Measurements from ENCODE around the gene LSM4. TPM values are rescaled to one million over a fixed set of nuclear protein-coding genes. Genes with fewer than 3 reads are reported as not detected.
A peak's percentile ranks its signal among the peaks of the same experiment; 100 is the strongest.
"Not testable (repeated sequence)": the region's sequence is repeated elsewhere in the genome, so short reads cannot be mapped to it uniquely, and the experiment has no call there.

LSM4 gene
- total and polyA plus RNA-seq, 2 of the 13 experiments (the other 11 are each of a cell fraction or from before 2014, with no cell fraction given) = 65.8 to 166 TPM

DNA sequence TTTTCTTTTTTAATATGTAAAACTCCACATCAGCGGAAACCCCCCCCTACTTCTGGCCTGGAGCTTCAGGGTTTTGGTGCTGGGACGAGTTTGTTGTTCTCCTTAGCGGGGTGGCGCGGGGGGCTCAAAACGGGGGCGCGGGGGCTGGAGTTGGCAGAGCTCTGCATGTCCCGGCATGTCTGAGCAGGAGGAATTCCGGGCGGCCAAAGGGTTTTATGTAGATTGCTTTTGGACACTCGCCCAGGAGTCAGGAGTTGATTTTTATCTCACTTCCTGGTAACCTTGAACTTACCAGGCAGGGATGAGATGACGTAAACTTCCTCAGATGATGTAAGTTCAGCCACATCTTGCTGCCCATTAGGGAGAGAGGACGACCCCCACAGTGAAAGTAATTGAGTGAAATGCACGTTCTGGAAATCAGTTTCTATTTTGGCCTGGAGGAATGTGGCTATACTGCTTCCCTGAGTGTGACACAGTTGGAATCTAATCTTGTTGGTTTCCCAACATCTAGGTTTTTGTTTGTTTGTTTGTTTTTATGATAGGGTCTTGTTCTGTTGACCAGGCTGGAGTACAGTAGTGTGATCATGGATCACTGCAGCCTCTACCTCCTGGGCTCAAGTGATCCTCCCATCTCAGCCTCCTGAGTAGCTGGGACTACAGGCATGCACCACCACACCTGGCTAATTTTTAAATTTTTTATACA lies 42.1 kb upstream of the LSM4 start (continued):
- TF ChIP-seq, protein P1, sequence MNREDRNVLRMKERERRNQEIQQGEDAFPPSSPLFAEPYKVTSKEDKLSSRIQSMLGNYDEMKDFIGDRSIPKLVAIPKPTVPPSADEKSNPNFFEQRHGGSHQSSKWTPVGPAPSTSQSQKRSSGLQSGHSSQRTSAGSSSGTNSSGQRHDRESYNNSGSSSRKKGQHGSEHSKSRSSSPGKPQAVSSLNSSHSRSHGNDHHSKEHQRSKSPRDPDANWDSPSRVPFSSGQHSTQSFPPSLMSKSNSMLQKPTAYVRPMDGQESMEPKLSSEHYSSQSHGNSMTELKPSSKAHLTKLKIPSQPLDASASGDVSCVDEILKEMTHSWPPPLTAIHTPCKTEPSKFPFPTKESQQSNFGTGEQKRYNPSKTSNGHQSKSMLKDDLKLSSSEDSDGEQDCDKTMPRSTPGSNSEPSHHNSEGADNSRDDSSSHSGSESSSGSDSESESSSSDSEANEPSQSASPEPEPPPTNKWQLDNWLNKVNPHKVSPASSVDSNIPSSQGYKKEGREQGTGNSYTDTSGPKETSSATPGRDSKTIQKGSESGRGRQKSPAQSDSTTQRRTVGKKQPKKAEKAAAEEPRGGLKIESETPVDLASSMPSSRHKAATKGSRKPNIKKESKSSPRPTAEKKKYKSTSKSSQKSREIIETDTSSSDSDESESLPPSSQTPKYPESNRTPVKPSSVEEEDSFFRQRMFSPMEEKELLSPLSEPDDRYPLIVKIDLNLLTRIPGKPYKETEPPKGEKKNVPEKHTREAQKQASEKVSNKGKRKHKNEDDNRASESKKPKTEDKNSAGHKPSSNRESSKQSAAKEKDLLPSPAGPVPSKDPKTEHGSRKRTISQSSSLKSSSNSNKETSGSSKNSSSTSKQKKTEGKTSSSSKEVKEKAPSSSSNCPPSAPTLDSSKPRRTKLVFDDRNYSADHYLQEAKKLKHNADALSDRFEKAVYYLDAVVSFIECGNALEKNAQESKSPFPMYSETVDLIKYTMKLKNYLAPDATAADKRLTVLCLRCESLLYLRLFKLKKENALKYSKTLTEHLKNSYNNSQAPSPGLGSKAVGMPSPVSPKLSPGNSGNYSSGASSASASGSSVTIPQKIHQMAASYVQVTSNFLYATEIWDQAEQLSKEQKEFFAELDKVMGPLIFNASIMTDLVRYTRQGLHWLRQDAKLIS (CRISPR knock-in tag; IDR thresholded peaks at IDR 0.05) = no peak
- peak; percentile 42; the same call in 1 of the 2 replicates for TF ChIP-seq ESRRA (CRISPR knock-in tag; IDR thresholded peaks at IDR 0.05; ENCODE audit: low read depth)
- TF ChIP-seq, protein P2, sequence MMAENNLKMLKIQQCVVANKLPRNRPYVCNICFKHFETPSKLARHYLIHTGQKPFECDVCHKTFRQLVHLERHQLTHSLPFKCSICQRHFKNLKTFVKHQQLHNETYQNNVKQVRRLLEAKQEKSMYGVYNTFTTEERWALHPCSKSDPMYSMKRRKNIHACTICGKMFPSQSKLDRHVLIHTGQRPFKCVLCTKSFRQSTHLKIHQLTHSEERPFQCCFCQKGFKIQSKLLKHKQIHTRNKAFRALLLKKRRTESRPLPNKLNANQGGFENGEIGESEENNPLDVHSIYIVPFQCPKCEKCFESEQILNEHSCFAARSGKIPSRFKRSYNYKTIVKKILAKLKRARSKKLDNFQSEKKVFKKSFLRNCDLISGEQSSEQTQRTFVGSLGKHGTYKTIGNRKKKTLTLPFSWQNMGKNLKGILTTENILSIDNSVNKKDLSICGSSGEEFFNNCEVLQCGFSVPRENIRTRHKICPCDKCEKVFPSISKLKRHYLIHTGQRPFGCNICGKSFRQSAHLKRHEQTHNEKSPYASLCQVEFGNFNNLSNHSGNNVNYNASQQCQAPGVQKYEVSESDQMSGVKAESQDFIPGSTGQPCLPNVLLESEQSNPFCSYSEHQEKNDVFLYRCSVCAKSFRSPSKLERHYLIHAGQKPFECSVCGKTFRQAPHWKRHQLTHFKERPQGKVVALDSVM (CRISPR knock-in tag; IDR thresholded peaks at IDR 0.05) = peak; percentile 100

DNA sequence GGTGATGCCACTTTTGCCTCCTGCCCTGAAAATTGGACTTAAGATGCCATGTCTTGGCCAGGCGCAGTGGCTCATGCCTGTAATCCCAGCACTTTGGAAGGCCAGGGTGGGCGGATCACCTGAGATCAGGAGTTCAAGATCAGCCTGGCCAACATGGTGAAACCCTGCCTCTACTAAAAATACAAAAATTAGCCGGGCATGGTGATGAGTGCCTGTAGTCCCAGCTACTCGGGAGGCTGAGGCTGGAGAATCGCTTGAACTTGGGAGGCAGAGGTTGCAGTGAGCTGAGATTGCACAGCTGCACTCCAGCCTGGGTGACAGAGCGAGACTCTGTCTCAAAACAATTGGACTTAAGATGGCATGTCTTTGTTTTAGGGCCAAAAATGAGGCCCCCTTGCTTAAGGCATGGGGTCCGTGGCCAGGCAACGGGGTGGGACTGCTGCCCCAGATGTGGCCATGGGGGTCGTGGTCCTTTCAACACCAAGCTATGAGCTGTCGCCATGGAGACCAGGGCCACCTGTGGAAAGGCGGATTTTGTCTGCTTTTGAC lies 41.5 kb upstream of the LSM4 start:
- Histone ChIP-seq H3K4me1 (ENCODE audit: insufficient read depth, low read length) (peaks cover 71% of the 10 kb centered on the region), H3K36me3 (replicated peaks in 1 of 2; ENCODE audit: control insufficient read depth in 1 of 2, insufficient read depth in 2 of 2, low read length in 2 of 2) (peaks cover 12 to 38% of the 10 kb centered on the region in 2 experiments), H3K4me2 (ENCODE audit: low read depth, low read length) (peak overlapping the region; percentile 25; the same call in 1 of the 2 replicates), H3K27ac (ENCODE audit: extremely low read length, insufficient read depth, low read length) (peak overlapping the region; percentile 90), H3K9ac (ENCODE audit: insufficient read depth, low read depth, low read length) (peak overlapping the region; percentile 75)
- H3K9me3 ChIP-seq (ENCODE audit: low read length); H3K27me3 ChIP-seq (ENCODE audit: control insufficient read depth in 1 of 2, insufficient read depth in 2 of 2, low read length in 2 of 2); H4K20me1 ChIP-seq (ENCODE audit: insufficient read depth, low read length); DNase-seq (ENCODE audit: low spot score); H2AFZ ChIP-seq (ENCODE audit: low read length); in situ Hi-C loops (cut with HindIII; ENCODE audit: extremely low pct_ligation_motif_present, low pct_unique_long_range_greater_than_20kb); intact Hi-C loops (cut with micrococcal nuclease; ENCODE audit: unreplicated experiment); CTCF ChIA-PET (ENCODE audit: low intra/inter-chr PET ratio, low total read pairs); FAIRE-seq; H3K79me2 ChIP-seq (ENCODE audit: insufficient read depth, low read length); ATAC-seq; H3K4me3 ChIP-seq (replicated peaks in 1 of 3; ENCODE audit: insufficient read depth in 1 of 3, low read depth in 2 of 3, low read length in 3 of 3): not testable (repeated sequence)
- BruUV-seq (replicated peaks) = TSS peak; percentile 100
- POLR2A ChIA-PET = interaction anchor here (0.5 to 17.4 kb wide), 16 partner anchors 9 to 366 kb away, joined by 3 to 514 read pairs (median 4); partner anchors contain the start of genes GDF15, JUND, LSM4 and MPV17L2
- 64% methylated on average over 9 of the region's 11 CpGs for WGBS (ENCODE audit: low lambda C conversion rate)
- 0 out of 2 replicates have a peak, but pooled peaks have one; percentile 27 for TF ChIP-seq RFX1 (IDR thresholded peaks at IDR 0.05)
- 0 out of 2 replicates have a peak, but pooled peaks have one; percentile 67 for TF ChIP-seq ZNF34 (CRISPR knock-in tag; IDR thresholded peaks at IDR 0.05; ENCODE audit: borderline replicate concordance)
- peak; percentile 76; the same call in 1 of the 2 replicates for TF ChIP-seq ZNF782 (CRISPR knock-in tag; IDR thresholded peaks at IDR 0.05; ENCODE audit: borderline replicate concordance)
- TF ChIP-seq, protein P3, sequence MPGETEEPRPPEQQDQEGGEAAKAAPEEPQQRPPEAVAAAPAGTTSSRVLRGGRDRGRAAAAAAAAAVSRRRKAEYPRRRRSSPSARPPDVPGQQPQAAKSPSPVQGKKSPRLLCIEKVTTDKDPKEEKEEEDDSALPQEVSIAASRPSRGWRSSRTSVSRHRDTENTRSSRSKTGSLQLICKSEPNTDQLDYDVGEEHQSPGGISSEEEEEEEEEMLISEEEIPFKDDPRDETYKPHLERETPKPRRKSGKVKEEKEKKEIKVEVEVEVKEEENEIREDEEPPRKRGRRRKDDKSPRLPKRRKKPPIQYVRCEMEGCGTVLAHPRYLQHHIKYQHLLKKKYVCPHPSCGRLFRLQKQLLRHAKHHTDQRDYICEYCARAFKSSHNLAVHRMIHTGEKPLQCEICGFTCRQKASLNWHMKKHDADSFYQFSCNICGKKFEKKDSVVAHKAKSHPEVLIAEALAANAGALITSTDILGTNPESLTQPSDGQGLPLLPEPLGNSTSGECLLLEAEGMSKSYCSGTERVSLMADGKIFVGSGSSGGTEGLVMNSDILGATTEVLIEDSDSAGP (CRISPR knock-in tag; IDR thresholded peaks at IDR 0.05; ENCODE audit: borderline replicate concordance) = peak; percentile 21; the same call in 1 of the 2 replicates
- 0 out of 2 replicates have a peak, but pooled peaks have one; percentile 50 for TF ChIP-seq HNRNPL (IDR thresholded peaks at IDR 0.05; ENCODE audit: low read depth, low read length)
- TF ChIP-seq ZNF761 (CRISPR knock-in tag; conservative IDR thresholded peaks at IDR 0.05) = peak; percentile 11; the same call in 1 of the 2 replicates
- 0 out of 2 replicates have a peak, but pooled peaks have one; percentile 48 for TF ChIP-seq ZNF383 (CRISPR knock-in tag; IDR thresholded peaks at IDR 0.05; ENCODE audit: borderline replicate concordance)
- peak; percentile 58; the same call in 1 of the 2 replicates for TF ChIP-seq RFX3 (CRISPR knock-in tag; IDR thresholded peaks at IDR 0.05)
- TF ChIP-seq RBM39 (IDR thresholded peaks at IDR 0.05; ENCODE audit: low read depth, low read length, poor library complexity, severe bottlenecking) = peak; percentile 34
- TF ChIP-seq ZNF556 (CRISPR knock-in tag; IDR thresholded peaks at IDR 0.05; ENCODE audit: borderline replicate concordance) = peak; percentile 15; the same call in 1 of the 2 replicates
